Choroid plexus epithelial cell (primary cell): ENCODE data around the gene ADARB1.

Experiments used
- DNase-seq: peaks from one replicate; pipeline ENCODE4 v3.0.0-alpha.2; 2010; ENCODE audit warnings: low read depth
- H3K4me3 ChIP-seq: 2 replicates; pipeline ENCODE4 v1.5.1; 2011; ENCODE audit warnings: low read depth, mild to moderate bottlenecking, control low read depth, low read length, moderate library complexity
- CTCF ChIP-seq: conservative IDR thresholded peaks from 2 replicates; pipeline ENCODE4 v1.5.1; 2011; ENCODE audit warnings: low read depth, mild to moderate bottlenecking, control low read depth, inconsistent platforms, low read length, moderate library complexity

The ADARB1 gene

DNA sequence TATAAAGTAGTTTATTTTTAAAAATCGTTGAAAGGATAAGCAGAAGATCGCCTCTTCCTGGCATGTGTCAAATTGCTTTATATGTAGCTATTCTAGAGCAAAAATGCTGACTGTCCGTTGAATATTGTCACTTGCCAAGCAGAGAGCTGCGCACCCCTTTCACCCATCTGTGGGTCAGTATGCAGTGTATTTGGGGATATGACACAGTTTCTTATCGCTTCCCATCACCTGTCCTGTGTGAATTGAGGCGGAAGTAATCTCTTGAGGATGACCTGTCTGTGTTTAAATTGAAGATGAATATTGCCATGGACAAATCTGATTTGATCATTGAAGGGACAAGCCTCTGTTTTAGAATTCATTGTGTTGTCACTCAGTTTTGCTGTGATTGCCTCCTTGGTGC, 161.1 kb downstream of the ADARB1 start:
- H3K4me3 ChIP-seq, result no peak overlapping the region
- TF ChIP-seq CTCF, result no peak
- no peak for DNase-seq

GRCh38 chr21:45236481-45236880, 162.1 kb downstream of the ADARB1 start:
- DNase-seq, result no peak
- no peak for TF ChIP-seq CTCF
- H3K4me3 ChIP-seq, result no peak overlapping the region

DNA sequence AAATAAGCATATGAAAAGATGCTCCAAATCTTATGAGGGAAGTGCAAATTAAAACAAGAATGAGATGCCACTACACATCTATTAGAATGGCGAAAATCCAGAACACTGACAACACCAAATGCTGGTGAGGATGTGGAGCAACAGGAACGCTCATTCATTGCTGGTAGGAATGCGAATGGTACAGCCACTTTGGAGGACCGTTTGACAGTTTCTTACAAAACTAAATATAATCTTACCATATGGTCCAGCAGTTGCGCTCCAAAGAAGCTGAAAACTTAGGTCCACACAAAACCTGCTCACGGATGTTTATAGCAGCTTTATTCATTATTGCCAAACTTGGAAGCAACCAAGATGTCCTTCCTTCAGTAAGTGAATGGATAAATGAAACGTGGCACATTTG, 163.0 kb downstream of the ADARB1 start:
- TF ChIP-seq CTCF, result no peak
- H3K4me3 ChIP-seq, result no peak overlapping the region
- DNase-seq, result no peak

DNA sequence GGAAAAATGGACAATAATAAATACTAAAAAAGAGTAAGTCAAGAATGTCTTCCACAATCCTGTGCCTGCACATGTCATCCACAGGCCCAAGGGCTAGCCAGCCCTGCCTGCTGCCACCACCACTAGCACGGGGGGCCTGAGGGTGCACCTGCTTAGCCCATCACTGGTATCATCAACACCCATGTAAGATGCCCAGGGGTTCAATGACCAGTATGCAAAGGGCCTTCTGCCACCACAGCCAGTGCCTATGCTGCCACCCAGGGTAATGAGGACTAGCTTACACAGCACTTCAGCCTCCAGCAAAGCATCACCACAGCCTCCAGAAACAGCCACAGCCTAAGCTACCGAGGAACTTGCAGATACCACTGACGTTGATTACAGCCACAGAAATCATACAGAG, 167.0 kb downstream of the ADARB1 start:
- DNase-seq, result no peak
- no peak for TF ChIP-seq CTCF
- no peak overlapping the region for H3K4me3 ChIP-seq

DNA sequence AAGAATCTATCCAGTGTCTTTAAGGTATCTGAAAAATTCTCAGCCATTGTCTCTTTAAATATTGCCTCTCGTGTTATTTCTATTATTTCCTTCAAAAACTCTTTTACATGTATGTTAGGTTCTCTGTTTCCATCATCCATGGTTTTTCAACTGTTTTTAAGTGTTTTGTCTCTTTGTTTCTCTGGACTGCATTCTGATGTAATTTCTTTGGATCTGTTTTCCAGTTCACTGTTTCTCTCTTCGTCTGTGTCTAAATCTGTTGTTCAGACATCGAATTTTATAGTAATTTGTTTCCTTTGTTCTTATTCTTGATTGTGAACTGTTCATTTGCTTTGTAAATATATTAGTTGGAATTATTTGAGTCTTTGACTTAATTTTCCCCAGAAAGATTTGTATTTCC, 169.2 kb downstream of the ADARB1 start:
- no peak overlapping the region for H3K4me3 ChIP-seq
- no peak for TF ChIP-seq CTCF
- no peak for DNase-seq

GRCh38 chr21:45244799-45245340, 170.5 kb downstream of the ADARB1 start:
- no peak overlapping the region for H3K4me3 ChIP-seq
- no peak for DNase-seq
- no peak for TF ChIP-seq CTCF

- no peak overlapping the region for H3K4me3 ChIP-seq
- TF ChIP-seq CTCF, result no peak
- DNase-seq, result no peak
Observed at GRCh38 chr21:45246386-45247320, 172.3 kb downstream of the ADARB1 start.
